ENCODE measurements around the gene MTUS2.

- TF ChIP-seq RAD21 (conservative IDR thresholded peaks at IDR 0.05 in 1 of 2, IDR thresholded peaks at IDR 0.05 in 1 of 2): no peak
- no peak for TF ChIP-seq HOXA7 (CRISPR knock-in tag; IDR thresholded peaks at IDR 0.05)
- no peak for TF ChIP-seq NR3C1 (IDR thresholded peaks at IDR 0.05)
- TF ChIP-seq GATA3 (IDR thresholded peaks at IDR 0.05; ENCODE audit: borderline replicate concordance): no peak
- TF ChIP-seq, protein P1, sequence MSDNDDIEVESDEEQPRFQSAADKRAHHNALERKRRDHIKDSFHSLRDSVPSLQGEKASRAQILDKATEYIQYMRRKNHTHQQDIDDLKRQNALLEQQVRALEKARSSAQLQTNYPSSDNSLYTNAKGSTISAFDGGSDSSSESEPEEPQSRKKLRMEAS (IDR thresholded peaks at IDR 0.05): no peak
- TF ChIP-seq, protein P2, sequence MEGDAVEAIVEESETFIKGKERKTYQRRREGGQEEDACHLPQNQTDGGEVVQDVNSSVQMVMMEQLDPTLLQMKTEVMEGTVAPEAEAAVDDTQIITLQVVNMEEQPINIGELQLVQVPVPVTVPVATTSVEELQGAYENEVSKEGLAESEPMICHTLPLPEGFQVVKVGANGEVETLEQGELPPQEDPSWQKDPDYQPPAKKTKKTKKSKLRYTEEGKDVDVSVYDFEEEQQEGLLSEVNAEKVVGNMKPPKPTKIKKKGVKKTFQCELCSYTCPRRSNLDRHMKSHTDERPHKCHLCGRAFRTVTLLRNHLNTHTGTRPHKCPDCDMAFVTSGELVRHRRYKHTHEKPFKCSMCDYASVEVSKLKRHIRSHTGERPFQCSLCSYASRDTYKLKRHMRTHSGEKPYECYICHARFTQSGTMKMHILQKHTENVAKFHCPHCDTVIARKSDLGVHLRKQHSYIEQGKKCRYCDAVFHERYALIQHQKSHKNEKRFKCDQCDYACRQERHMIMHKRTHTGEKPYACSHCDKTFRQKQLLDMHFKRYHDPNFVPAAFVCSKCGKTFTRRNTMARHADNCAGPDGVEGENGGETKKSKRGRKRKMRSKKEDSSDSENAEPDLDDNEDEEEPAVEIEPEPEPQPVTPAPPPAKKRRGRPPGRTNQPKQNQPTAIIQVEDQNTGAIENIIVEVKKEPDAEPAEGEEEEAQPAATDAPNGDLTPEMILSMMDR (IDR thresholded peaks at IDR 0.05): no peak
- TF ChIP-seq PBX3 (IDR thresholded peaks at IDR 0.05): no peak
- no peak for TF ChIP-seq BHLHE40 (IDR thresholded peaks at IDR 0.05; ENCODE audit: low read depth, low read length)
- TF ChIP-seq CEBPB (IDR thresholded peaks at IDR 0.05): no peak
Observed at GRCh38 chr13:29020314-29020713, 200.2 kb downstream of the MTUS2 start.
